Smooth muscle cell (in vitro differentiated cells): ENCODE results near the gene CERS6. TPM values are rescaled to one million over a fixed set of nuclear protein-coding genes. Genes with fewer than 3 reads are reported as not detected.
A peak's percentile ranks its signal among the peaks of the same experiment; 100 is the strongest.

Experiments
- DNase-seq: peaks from one replicate; lab custom pipeline; 2025; ENCODE audit not compliant: unreplicated experiment; lab: John Stamatoyannopoulos, UW
- H2AFZ ChIP-seq: fragments of 200-600 bp; sonication (generic); 2 replicates; pipeline ENCODE4 v1.6.0; 2016; ENCODE audit warnings: antibody characterized with exemption, low read depth, mild to moderate bottlenecking
- H3F3A ChIP-seq: fragments of 200-600 bp; sonication (generic); 2 replicates; pipeline ENCODE4 v1.6.0; 2017; ENCODE audit warnings: antibody characterized with exemption, low read depth
- H3K27ac ChIP-seq: fragments of 200-600 bp; sonication (generic); 2 replicates; pipeline ENCODE4 v1.5.1; 2016; ENCODE audit warnings: low read depth, mild to moderate bottlenecking
- H3K27me3 ChIP-seq: fragments of 200-600 bp; sonication (generic); 2 replicates; pipeline ENCODE4 v1.6.1; 2016; ENCODE audit warnings: low read depth, mild to moderate bottlenecking
- H3K36me3 ChIP-seq: fragments of 200-600 bp; sonication (generic); 2 replicates; pipeline ENCODE4 v1.5.1; 2016; ENCODE audit warnings: low read depth
- H3K4me1 ChIP-seq: fragments of 200-600 bp; sonication (generic); 2 replicates; pipeline ENCODE4 v1.5.1; 2016; ENCODE audit warnings: low read depth
- H3K4me2 ChIP-seq: fragments of 200-600 bp; sonication (generic); 2 replicates; pipeline ENCODE4 v1.6.0; 2016; ENCODE audit warnings: mild to moderate bottlenecking
- H3K4me3 ChIP-seq: fragments of 200-600 bp; sonication (generic); 2 replicates; pipeline ENCODE4 v1.5.1; 2016; ENCODE audit warnings: mild to moderate bottlenecking
- H3K79me2 ChIP-seq: fragments of 200-600 bp; sonication (generic); 2 replicates; pipeline ENCODE4 v1.6.0; 2016; ENCODE audit warnings: low read depth, mild to moderate bottlenecking
- H3K9ac ChIP-seq: fragments of 200-600 bp; sonication (generic); 2 replicates; pipeline ENCODE4 v1.6.0; 2016; ENCODE audit warnings: low read depth
- H3K9me3 ChIP-seq: fragments of 200-600 bp; sonication (generic); replicated peaks from 2 replicates; pipeline ENCODE4 v1.5.1; 2016; ENCODE audit warnings: low read depth
- H4K20me1 ChIP-seq: fragments of 200-600 bp; sonication (generic); 2 replicates; pipeline ENCODE4 v1.6.0; 2016; ENCODE audit warnings: low read depth
- WGBS: methylation state at CpG from one replicate; pipeline ENCODE4 v1.1.7; 2016; ENCODE audit warnings: low lambda C conversion rate; 5-methylcytosine and 5-hydroxymethylcytosine counted together
- polyA plus RNA-seq: library from polyadenylated mRNA; unstranded; fragments of >200 nt; fragmentation: Nextera tagmentation; extraction: Ambion mirVana; gene quantifications from 2 replicates; pipeline ENCODE4 v1.2.1, GENCODE V29; 2016
- total RNA-seq: library from RNA; depleted of rRNA; stranded (reverse); fragments of >200 nt; gene quantifications from 2 replicates; pipeline ENCODE4 v1.2.3, GENCODE V29; 2014
- TF ChIP-seq, protein P1 (sequence below): fragments of 200-600 bp; sonication (generic); IDR thresholded peaks from 2 replicates; pipeline ENCODE4 v1.5.1; 2017; ENCODE audit warnings: borderline replicate concordance, mild to moderate bottlenecking, antibody characterized with exemption; ENCODE audit not compliant: insufficient read depth, poor library complexity, severe bottlenecking

Gene CERS6
- total and polyA plus RNA-seq, 2 experiments from 2014 or later = 9.2 to 26.6 TPM

DNA sequence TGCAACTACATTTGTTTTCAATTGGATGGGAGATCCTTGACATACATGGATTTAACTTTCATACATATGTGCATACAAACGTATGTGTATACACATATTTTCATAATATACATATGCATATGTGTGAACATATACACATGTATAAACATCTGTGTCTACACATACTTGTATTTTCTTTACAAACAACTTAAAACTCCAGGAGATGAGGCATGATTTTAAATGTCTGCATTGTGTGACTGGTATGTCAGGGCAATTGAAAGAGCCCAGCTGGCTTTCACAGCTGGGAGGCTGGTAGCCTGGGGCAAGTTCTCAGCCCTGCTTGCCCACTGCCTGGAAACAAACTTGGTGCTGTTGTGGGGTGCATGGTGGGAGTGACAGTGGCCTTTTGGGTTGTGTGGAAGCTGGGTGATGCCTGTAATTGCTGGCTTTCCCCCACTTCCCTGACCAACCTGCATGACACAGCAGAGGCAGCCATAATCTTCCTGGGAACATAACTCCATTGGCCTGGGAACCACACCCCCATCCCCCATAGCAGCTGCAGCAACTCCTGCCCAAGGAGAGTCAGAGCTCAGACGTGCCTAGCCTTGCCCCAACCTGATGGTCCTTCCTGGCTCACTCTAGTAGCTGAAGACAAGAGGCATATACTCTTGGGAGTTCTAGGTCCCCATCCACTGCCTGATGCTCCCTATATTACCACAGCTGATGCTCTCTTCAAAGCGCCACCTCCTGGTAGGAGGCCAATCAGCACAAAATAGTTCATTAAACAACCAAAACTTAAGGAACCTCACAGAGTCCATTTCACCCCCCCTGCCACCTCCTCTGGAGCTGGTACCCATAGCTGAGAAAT, 158.3 kb downstream of the CERS6 start:
- no peak overlapping the region for H3K4me2 ChIP-seq
- H3K79me2 ChIP-seq = no peaks in the 10 kb centered on the region
- no peak overlapping the region for H2AFZ ChIP-seq
- H3K9ac ChIP-seq = no peak overlapping the region
- TF ChIP-seq, protein P1, sequence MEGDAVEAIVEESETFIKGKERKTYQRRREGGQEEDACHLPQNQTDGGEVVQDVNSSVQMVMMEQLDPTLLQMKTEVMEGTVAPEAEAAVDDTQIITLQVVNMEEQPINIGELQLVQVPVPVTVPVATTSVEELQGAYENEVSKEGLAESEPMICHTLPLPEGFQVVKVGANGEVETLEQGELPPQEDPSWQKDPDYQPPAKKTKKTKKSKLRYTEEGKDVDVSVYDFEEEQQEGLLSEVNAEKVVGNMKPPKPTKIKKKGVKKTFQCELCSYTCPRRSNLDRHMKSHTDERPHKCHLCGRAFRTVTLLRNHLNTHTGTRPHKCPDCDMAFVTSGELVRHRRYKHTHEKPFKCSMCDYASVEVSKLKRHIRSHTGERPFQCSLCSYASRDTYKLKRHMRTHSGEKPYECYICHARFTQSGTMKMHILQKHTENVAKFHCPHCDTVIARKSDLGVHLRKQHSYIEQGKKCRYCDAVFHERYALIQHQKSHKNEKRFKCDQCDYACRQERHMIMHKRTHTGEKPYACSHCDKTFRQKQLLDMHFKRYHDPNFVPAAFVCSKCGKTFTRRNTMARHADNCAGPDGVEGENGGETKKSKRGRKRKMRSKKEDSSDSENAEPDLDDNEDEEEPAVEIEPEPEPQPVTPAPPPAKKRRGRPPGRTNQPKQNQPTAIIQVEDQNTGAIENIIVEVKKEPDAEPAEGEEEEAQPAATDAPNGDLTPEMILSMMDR = peak; percentile 19
- no peak overlapping the region for H3K4me3 ChIP-seq
- no peaks in the 10 kb centered on the region for H3K9me3 ChIP-seq
- H3K27ac ChIP-seq = no peak overlapping the region
- no peak for DNase-seq
- H3K27me3 ChIP-seq = no peaks in the 10 kb centered on the region
- H3K4me1 ChIP-seq = no peaks in the 10 kb centered on the region
- WGBS = 61% methylated on average over 3 of the region's 3 CpGs
- no peaks in the 10 kb centered on the region for H3F3A ChIP-seq
- no peaks in the 10 kb centered on the region for H3K36me3 ChIP-seq
- no peaks in the 10 kb centered on the region for H4K20me1 ChIP-seq

DNA sequence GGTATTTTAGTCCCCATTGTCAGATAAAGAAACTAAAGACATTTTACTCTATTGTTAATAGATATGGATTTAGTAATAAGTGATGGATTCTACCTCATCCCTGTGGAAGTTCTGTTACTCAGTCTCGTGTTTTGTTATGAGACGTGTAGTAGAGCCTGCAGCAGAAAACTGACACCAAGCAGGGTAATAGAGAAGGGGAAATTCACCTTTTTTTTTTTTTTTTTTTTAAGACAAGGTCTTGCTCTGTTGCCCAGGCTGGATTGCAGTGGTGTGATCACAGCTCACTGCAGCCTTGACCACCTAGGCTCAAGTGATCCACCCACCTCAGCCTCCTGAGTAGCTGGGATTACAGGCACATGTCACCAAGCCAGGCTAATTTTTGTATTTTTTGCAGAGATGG, 164.5 kb downstream of the CERS6 start:
- H3K4me2 ChIP-seq = no peak overlapping the region
- H3K4me3 ChIP-seq = no peak overlapping the region
- H3K36me3 ChIP-seq = no peaks in the 10 kb centered on the region
- peaks cover 1% of the 10 kb centered on the region for H3K4me1 ChIP-seq
- H2AFZ ChIP-seq = no peak overlapping the region
- no peak for DNase-seq
- 94% methylated on average over 2 of the region's 2 CpGs for WGBS
- TF ChIP-seq, protein P1 = no peak
- no peak overlapping the region for H3K27ac ChIP-seq
- H3K9ac ChIP-seq = no peak overlapping the region
- H3K79me2 ChIP-seq = peaks cover 6% of the 10 kb centered on the region
- H3K9me3 ChIP-seq = no peaks in the 10 kb centered on the region
- H3F3A ChIP-seq = peaks cover 2% of the 10 kb centered on the region
- H4K20me1 ChIP-seq = no peaks in the 10 kb centered on the region
- H3K27me3 ChIP-seq = no peaks in the 10 kb centered on the region

DNA sequence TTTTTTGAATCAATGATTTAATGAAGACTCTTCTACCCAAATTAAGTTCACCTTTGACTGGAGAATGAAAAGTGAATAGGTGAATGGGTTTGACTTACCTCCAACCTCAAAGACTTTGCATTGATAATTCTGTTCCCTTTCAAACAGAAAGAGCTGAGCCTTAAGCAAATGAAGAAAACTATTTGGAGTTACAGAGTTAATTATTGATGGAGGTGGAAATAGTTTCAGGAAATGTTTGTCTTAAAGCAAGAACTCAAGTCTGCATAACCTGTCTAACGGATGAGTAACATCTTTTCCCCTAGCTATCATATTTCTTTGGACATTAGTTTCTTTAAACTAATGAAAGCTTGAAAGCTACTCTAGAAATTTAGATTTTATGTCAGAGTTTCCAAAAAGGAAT, 166.5 kb downstream of the CERS6 start:
- Histone ChIP-seq H2AFZ (no peak overlapping the region), H3K79me2 (peaks cover 6% of the 10 kb centered on the region), H4K20me1 (peaks cover 3% of the 10 kb centered on the region), H3K27ac (no peak overlapping the region), H3K9ac (no peak overlapping the region), H3K27me3 (no peaks in the 10 kb centered on the region), H3K4me3 (no peak overlapping the region), H3K4me2 (no peak overlapping the region), H3K36me3 (no peaks in the 10 kb centered on the region), H3K9me3 (no peaks in the 10 kb centered on the region), H3F3A (peaks cover 14% of the 10 kb centered on the region), H3K4me1 (peaks cover 21% of the 10 kb centered on the region)
- WGBS = 69% methylated on average over 1 of the region's 1 CpG
- DNase-seq = no peak
- TF ChIP-seq, protein P1 = no peak

DNA sequence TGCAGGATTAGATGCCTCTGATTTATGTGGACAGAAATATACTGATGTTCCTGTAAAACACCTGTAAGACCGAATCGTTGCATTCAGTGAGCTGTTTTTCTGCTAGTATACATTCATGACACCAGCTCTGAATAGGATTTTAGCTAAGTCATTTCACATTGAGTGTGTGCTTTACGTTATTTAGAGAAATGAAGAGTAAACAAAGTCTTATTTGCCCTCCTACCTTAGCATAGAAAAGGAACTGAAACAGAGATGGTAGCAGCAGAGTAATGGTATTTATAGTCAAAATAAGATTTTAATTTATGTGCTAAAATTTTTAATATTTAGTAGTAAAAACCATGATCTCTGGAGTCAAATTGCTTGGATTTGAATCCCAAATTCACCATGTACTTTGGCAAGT, 168.0 kb downstream of the CERS6 start:
- Histone ChIP-seq H2AFZ (no peak overlapping the region), H4K20me1 (peaks cover 3% of the 10 kb centered on the region), H3K27ac (no peak overlapping the region), H3K27me3 (no peaks in the 10 kb centered on the region), H3K4me1 (peaks cover 21% of the 10 kb centered on the region), H3K79me2 (peaks cover 6% of the 10 kb centered on the region), H3K36me3 (no peaks in the 10 kb centered on the region), H3F3A (peaks cover 14% of the 10 kb centered on the region), H3K9me3 (no peaks in the 10 kb centered on the region), H3K9ac (no peak overlapping the region), H3K4me2 (no peak overlapping the region), H3K4me3 (no peak overlapping the region)
- TF ChIP-seq, protein P1 = no peak
- WGBS = 97% methylated on average over 3 of the region's 3 CpGs
- no peak for DNase-seq
